ENCODE results near the gene CCDC172.

GRCh38 chr10:116417821-116418220 is 93.6 kb downstream of the CCDC172 start:
- TF ChIP-seq POLR2A (IDR thresholded peaks at IDR 0.05; ENCODE audit: low read depth, low read length) (no peak), POLR2AphosphoS5 (IDR thresholded peaks at IDR 0.05; ENCODE audit: low read depth, low read length) (no peak), POU2F2 (IDR thresholded peaks at IDR 0.05; ENCODE audit: low read depth, low read length) (no peak), SPI1 (IDR thresholded peaks at IDR 0.05; ENCODE audit: low read depth, low read length) (no peak), TAF1 (IDR thresholded peaks at IDR 0.05; ENCODE audit: low read depth, low read length) (no peak), PAX5 (IDR thresholded peaks at IDR 0.05; ENCODE audit: insufficient read depth, low read length, severe bottlenecking) (no peak)

All from GM12891 (cell line).